ENCODE results near the gene USP16.
"Not testable (repeated sequence)": the region's sequence is repeated elsewhere in the genome, so short reads cannot be mapped to it uniquely, and the experiment has no call there.

The USP16 gene

DNA sequence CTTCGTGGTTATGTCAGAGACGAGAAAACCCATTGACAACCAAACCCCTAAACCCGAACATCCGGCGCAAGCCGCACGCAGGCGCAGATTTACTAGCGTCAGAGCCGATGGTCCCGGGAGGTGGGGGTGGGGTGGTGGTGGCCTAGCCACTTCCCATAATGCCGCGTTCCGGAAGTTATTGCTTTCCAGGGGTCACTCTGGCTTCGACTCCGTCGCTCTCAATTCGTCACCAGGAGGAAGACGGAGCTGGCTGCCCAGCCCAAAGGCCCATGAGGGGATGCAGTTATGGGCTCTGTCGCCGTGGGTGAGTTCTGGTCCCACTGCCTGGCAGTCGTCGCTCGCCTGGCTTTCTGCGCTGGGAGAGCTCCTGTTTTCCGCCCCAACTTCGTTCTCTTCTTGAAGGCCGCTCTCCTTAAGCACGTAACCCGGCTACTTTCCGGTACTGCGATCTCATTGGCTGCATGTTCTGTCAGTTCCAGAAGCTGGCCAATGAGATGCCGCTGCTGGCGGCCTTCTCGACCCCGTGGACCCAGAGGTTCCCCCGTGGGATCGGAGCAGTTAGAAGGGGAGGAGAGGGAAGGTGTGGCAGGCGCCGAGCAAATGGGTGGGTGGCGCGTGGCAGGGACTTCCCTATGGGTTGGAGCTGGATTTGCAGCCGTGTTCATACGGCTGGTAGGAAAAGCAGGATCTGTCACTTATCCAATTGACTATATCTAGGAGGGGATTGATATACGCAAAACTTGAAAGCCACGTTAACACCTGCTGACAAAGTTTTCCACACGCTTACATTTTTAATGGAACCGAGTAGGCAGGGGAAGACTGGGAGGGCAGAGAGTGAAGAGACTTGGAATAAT is at the start of gene USP16:
Gene USP16, plus strand, starts transcription at position 195 of the 854 bp plus-strand sequence. CDS start 3,246 bp downstream, outside the sequence.
- DNase-seq: peak; percentile 96

DNA sequence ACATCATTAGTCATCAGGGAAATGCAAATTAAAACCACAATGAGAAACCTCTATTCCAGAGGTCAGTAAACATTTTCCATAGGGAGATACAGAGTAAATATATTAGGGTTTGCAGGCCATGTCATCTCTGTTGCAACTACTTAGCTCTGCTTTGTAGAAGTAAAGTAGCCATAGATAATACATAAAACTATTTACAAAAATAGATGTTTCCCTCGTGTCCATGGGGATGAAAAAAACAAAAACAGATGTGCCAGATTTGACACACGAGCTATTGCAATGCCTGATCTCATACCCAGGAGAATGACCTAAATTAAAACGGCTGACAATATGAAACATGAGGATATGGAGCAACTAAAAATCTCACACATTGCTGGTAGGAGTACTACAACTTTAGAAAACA is 49.1 kb upstream of the USP16 start:
- DNase-seq: no peak

DNA sequence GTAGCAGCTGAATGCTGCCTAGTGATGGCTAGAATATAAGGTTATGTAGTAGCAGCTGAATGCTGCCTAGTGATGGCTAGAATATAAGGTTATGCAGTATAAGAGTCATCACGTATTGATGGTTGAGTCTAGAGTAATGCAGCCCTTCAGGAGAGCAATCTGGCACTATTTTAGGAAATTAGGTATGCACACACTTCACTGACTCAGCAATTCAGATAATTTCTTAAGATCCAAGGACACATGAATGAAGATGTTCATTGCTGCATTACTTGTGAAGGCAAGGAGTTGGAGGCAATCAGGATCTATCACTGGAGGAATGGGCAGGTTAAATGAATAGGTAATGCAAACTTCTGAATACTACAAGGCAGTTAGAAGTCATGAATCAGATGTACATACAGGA is 45.4 kb upstream of the USP16 start:
- DNase-seq: no peak

DNA sequence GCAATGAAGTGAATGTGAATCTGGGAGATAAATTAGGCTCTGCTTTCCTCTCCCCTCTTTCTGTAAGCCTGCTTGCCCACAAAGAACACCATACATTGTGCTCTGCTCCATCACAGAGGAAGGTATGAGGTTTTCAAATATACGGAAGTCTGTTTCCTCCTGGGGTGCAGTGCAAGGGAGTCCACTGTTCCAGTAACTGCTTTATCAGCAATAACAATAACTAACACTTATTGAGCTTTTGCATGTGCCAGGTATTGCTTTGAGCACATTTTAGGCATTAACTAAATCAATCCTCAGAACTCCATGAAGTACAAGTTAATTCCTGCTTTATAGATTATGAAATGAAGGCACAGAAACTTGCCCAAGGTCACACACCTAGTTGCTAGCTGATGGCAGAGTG is 41.8 kb upstream of the USP16 start:
- no peak for DNase-seq

GRCh38 chr21:28986677-28987076 is 37.8 kb upstream of the USP16 start:
- no peak for DNase-seq

DNA sequence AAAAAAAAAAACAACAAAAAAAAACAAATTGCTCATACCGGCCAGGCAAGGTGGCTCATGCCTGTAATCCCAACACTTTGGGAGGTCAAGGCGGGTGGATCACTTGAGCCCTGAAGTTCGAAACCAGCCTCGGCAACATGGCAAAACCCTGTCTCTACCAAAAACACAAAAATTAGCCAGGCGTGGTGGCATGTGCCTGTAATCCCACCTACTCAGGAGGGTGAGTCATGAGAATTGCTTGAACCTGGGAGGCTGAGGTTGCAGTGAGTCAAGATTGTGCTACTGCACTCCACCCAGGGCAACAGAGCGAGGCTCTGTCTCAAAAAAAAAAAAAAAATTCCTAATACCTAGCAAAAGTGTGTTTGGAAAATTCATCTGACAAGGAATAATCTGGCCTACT is 36.3 kb upstream of the USP16 start:
- not testable (repeated sequence) for DNase-seq

GRCh38 chr21:28991861-28992525 is 32.5 kb upstream of the USP16 start:
- peak; percentile 33 for DNase-seq

DNA sequence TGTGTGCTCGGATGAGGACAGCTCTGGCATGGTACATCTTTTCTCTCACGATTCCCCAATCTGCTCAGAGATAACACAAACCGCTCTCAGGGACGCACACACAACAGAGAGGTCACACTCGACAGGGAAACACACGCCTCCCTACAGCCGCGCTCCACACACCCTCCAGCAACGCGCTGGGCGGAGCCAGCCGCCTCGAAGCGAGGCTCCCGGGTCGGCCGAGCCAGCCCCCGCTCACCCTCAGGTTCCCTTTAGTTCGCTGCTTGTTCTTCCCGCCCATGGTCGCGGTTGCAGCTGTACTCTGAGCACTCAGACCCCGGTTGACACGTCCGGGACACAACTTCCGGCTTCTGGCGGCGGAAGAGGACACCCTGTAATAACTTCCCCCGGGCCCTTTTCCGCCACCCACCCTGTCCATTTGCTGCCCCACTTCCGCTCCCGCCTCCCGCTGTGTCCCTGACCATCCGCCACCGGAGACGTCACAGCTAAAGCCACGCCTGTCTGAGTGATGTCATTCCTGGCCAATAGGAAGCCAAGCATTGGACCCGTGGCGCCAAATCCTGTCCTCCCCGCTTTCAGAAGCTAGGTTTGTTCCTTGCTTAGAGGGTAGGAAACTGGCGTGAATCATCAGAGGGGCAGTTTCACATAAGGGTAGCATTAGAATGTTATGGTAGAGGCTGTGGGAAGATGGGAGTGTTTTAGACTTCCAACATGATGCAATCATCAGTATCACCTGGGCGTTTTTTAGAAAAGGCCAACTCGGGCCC is 31.8 kb upstream of the USP16 start, which contains the start of gene LTN1:
Gene LTN1, minus strand, starts transcription at position 352 of the 767 bp plus-strand sequence. Its CDS starts 72 bp downstream, at position 280.
- peak; percentile 98 for DNase-seq

DNA sequence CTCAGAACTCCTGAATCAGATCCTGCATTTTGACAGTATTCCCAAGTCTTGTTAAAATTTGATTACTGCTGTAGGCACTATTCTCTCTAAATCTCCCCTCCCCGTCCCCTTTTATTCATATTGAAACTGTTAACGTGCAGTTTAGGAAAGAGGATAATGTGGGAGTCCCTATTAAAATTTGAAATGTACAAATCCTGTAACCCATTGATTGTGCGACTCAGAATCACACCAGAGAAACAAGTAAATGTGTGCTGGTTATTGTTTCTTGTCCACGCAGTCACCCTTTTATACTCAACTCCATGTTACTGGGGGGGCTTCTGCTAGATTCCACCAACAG is 31.2 kb upstream of the USP16 start:
- DNase-seq: no peak

DNA sequence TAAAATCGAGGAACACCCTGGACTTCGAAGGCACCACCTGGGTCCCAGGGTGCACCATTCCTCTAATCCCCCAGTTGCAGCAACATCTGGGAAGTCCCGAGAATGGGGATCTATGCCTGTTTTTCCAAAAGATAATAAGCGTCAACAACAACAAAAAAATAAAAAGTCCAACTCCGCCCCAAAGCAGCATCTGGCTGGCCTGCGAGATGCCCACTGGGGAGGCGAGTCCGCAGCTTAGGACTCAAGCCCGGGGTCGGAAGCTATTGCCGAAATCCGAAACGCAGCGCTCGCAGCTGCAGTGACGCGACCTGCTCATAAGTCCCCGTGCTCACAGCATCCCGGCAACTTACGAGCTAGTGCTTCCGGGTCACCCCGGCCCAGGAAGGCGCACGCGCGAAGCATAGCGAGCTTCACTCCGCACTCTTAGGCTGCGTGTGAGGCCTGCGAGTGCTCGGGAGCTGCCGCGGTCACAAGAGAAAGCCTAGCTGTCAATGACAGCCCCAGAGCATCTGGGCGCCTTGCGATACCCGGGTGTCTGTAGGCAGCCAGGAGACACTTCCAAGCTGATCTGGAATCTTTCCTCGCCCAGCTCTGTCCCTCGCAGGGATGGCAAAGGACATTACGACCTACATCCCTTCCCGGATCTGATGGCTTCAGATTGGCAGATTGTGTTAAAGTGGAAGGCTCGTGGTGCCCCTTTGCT is 21.9 kb upstream of the USP16 start:
- peak; percentile 98 for DNase-seq

- DNase-seq: no peak
Measured at GRCh38 chr21:29005696-29006095, 18.8 kb upstream of the USP16 start.

DNA sequence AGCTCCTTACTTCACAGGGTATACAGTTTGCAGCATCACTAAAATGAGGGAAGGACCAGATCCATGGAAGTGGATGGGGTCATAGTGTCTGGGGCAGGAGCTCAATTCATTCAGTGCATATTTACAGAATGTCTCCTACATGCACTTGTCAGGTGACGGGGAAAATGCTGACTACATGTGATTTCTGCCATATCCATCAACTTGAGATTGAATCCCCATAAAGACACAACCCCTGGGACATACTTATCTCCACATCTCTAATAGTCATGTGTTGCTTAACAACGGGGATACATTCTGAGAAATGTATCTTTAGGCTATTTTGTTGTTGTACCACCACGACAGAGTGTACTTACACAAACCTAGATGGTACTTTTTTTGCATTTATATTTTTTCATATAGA is 17.3 kb upstream of the USP16 start:
- DNase-seq: no peak

DNA sequence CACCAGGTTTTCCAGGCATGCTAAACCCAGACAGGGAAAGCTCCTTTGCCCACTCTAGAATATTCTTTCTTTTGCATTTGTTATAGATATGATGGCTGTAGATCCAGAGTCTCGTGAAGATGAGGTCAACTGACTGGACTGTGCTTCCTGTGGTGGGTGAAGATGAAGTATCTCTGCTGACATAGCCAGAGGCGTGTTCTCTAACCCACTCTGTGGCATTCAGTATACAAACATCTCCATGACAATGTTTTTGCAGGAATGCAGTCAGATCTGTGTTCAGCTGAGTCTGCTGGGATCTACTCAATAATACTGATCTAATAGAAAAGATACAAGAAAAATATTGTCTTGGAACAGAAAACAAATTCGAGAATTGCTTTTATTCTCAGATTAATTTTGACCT is 16.7 kb upstream of the USP16 start:
- DNase-seq: no peak

DNA sequence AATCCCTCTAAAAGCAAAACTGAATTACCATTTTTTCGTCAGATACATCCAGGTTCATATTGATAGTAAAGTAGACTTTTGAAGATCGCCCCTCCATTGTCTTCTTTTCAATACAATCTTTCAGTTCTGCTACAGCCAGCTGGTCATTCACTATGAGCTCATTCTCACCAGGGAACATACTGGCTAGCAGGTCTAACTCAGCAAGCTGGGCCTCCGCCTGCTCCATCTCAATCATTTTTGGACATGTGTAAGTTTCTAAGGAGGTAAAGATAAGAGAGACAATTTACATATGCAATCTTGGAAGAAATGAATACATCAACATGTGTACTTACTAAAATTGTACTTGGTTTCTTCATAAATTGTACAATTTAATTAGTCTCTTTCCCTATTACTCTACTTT is 16.1 kb upstream of the USP16 start:
- DNase-seq: no peak

- not testable (repeated sequence) for DNase-seq
Measured at GRCh38 chr21:29011236-29011635, 13.2 kb upstream of the USP16 start.

DNA sequence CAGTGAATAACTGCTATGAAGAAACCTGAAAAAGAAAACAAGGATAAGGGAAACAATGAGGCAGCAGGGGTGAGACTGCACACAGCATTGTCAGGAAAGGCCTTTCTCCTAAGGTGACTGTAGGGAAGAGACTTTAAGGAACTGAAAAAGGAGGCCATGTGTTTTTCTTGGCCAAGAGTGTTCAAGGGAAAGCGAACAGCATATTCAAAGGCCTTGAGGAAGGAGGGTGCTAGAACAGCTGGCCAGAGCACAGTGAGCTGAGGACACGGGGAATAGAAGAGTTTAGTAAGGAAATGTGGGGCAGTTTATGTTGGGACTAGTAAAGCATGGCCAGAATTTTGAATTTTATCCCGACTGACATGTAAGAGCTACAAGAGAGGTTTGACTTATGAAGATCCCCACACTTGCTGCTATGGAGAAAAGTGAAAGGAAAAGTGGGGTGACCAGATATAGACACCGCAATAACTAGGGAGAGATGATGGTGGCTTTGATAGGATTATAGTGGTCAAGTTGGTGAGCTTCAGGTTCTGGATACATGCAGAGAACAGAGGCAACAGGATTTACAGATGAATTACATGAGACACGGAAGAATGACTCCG is 6.7 kb upstream of the USP16 start:
- DNase-seq: no peak

DNA sequence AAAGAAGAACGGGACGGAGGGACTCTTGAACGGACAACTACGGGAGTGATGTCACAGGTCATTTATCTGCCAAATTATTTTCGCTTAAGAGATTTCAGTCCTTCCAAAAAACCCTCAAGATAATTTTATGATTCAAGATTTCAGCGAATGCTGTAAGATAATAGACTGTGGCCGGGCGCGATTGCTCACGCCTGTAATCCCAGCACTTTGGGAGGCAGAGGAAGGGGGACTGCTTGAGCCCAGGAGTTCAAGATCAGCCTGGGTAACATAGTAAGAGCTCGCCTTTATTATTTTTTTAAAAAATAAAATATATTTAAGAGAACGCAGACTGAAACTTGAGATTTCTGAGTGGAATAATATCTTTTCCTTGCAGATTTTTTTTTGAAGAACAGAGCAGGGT is 5.9 kb upstream of the USP16 start:
- DNase-seq: peak; percentile 32

DNA sequence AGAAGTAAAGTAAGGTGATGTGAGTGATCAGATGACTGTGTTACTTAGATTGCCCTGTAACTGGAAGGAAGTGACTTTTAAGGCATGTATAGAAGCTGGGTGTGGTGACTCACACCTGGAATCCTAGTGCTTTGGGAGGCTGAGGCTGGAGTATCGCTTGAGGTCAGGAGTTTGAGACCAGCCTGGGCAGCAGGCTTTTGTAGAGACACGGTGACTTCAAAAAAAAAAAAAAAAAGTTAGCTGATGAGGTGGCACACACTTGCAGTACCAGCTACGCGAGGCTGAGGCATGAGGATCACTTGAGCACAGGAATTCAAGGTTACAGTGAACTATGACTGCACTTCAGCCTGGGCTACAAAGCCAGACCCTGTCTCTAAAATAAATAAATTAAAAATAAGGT is 2.3 kb upstream of the USP16 start:
- DNase-seq: no peak

DNA sequence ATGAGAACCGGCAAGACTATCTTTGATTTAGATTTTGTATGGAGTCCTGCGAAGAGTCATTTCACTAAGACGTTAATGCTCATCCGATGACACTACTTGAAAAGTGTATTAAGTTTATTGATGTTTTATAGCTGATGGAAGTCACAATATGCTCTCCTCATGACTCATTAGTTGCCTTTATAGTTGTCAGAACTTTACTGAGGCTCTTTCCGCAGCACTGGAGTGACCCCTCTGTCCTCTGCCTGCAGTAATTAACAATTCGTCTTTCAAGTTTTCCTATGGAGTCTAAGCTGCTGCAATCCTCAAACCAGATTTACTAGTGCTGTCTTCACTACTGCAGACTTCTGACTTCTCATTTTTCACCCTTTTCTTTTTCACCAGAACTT is 853 bp downstream of the USP16 start:
- DNase-seq: peak; percentile 26

DNA sequence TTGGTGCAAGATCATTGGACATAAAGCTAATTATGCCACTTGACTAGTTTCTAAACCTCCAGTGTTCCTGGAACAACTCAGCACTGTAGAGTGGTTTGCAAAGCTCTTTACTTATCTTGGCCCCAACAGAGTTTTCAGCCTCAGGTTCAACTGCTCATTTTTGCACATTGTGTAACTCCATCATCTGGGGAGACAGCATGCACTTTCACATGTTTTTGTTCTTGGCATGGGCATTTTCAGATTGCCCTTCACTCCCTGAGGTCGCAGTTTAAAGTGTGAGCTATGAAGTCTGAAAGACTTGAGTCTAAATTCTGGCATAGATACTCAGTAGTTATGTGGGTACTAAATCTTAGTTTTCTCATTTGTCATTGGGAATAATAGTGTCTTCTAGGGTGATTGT is 5.1 kb downstream of the USP16 start:
- DNase-seq: no peak

DNA sequence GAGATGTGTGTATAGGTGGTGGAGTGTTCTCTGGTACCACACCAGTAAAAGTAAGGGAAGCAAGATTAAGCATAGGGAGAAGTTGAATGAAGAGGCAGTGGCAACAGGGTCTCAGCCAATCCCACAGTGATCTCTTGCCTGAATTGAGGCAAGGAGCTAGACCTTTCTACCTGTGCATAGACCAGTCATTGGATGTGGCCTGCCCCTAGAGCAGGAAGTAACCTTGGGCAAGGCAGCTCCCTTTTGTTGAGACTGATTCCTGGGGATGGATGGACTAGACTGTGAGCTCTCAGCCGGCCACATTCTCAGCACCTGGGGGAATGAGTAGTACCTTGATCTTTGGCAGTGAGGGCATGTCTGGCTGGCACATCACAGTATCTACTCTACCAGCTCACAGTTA is 6.4 kb downstream of the USP16 start:
- no peak for DNase-seq

- no peak for DNase-seq
Measured at GRCh38 chr21:29033301-29033700, 8.8 kb downstream of the USP16 start.

DNA sequence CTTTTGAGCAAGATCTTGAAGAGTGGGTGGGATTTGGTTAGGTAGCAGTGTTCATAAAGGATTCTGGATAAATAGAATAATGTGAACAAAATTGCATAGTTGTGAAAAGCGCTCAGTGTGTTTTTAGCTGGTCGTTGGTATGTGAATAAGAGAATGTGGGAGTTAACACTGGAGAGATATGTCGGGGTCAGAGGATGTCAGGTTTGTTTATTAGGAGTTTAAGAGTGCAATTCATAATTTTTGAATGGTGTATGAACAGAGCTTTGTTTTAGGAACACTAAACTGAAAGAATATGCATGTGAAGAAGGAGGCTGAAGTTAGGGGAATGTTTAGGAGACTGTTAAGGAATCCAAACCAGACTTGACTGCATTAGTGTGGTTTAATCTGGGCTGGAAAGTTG is 9.4 kb downstream of the USP16 start:
- no peak for DNase-seq

Data from DMS53 (cell line).